HG03457 (cell line): ENCODE measurements around the gene TCOF1.

Source experiments
- ATAC-seq: cut with Tn5 transposase; IDR thresholded peaks from one replicate; pipeline ENCODE4 v1.9.1; 2021; ENCODE audit warnings: moderate number of reproducible peaks; ENCODE audit not compliant: unreplicated experiment

Gene TCOF1

DNA sequence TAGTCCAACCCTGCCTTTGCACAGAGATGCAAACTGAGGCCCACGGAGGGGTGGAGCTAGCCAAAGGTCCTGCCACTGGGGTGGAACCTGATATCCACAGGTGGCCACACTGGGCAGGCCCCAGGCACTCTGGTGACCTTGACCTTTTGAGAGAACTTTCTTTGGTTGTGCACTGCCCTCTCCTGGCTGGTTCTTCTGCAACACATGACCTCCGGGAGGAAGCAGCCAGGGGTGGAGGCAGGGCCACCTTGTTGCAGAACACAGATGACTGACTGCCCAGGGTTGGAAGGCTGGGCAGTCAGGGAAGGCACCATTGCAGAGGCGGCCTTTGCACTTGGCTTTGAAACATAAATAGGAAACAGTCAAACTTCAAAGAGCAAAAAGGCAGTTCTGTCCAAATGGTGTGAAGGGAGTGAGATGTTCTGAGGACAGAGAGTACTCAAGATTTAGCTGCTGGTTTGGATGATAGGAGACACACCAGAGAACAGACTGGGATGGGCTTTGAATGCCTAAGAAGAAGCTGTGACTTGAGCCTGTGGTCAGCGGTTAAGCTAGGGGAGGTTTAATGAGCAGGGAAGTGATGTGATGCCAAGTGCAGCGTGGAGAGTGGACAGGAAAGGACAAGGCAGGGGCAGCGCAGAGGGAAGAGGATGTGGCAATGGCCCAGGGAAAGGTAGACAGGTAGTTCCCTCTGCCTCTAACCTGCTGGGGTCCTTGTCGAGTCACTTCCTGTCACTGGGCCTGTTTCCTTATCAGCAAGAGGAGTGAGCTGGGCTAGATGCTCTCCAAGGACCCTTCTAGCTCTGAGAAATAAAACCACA is 6.8 kb upstream of the TCOF1 start:
- ATAC-seq: no peak

DNA sequence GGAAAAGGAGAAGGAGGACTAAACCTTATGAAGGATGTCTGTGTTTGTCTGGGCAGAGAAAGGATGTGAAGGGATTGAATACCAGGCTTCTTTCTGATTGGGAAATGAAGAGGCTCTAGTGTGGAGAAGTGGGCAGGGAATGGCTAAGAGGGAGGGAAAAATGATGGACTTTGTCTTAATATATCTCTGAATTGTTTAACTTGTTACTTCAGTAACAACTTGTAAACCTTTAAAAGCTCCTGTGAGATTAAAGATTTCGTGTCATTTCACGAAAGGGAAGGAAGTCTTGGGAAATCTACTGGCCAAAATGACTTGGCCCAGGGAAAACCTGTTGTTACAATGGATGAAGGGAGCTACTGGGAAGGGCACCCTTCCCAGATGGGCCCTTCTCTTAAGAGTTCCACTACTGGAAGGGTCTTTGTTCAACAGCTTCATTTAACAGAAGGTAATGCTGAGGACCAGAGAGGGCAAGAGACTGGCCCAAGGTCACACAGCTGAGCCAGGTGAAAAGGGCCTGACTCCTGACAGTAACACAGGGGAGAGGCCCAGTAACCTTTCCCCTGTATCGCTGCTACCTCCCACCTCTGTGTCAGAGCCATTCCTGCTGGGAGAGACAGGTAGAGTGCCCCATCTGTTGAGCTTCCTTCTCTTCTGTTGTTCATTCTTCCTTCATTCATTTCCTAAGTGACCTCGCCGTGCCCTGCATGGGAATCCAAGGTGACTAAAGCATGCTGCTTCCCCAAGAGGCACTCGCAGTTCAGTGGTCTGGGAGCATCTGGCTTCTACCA is 5.1 kb upstream of the TCOF1 start:
- no peak for ATAC-seq

DNA sequence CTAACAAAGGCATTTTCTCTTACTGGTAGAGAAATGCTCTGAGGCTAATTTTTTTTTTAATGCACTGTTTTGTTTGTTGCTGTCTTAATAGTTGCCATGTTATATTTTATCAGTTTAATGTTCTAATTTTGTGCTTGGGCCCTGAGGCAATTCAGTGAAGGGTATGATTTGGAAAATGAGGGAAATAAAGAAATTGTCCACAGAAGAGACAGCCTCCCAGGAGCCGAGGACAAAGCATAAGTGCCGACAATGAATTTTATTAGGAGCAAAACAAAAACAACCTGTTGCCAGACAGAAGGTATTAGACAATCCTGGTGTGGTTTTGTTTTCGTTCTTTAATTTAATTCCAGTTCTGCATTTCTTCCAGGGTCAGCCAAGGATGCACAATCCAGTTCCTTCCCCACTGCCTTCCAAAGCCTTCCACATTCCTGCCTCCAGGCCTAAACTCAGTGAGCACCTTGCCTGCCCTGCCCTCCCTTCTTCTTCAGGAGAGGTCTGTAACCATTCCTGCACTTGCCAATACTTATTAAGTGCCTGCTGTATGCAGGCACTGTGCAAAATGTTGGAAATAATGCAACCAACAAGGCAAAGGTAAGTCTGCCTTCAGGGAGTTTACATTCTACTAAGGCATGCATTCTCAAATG is 4.3 kb upstream of the TCOF1 start:
- ATAC-seq: no peak

DNA sequence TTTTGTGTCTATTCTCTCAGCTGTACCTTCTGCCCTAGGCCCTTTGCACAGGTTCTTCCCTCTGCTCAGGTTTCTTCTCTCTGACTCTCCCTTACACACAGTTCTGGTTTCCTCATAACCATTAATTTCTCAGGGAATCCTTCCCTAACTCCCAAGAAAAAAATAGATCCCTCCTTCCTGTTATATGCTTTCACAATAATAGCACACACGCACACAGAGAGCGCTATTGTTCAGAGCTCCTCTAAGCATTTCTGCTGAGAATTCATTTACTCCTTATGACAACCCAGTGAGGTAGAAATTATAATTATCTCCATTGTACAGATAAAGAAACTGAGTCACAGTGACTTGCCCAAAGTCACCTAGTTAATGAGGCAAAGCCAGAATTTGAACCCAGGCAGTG is 1.7 kb upstream of the TCOF1 start:
- no peak for ATAC-seq

DNA sequence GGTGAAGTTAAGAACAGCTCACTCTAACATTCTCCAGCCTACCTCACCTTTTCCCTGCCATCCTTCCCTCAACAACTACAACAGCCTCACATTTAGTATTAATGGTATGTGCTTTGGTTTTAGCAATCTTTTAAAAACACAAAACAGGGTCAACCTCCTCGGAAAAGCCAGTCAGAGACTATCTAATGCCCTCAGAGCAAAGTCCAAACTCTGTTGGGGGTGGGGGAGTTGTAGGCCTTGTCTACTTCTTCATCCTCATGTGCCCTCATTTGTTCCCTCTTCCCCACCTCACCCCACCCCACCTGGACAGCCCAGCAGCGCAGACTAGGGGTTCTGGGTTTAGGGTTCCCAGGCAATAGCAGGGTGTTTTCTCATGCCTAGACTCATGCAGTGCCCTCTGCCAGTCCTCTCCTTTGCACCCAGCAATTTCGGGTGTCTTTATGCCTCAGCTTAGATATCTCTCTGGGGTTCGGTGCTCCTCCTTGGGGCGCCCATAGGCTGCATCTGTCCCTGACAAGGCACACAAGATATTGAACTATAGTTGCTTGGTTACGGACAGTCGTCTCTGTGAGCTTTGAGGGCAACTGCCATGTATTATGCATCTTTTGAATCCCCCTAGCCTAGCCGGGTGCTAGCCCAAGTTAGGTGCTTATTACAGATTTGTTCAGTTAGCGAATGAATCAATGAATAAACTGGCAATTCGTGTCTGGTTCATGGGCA is 762 bp upstream of the TCOF1 start:
- ATAC-seq: no peak

DNA sequence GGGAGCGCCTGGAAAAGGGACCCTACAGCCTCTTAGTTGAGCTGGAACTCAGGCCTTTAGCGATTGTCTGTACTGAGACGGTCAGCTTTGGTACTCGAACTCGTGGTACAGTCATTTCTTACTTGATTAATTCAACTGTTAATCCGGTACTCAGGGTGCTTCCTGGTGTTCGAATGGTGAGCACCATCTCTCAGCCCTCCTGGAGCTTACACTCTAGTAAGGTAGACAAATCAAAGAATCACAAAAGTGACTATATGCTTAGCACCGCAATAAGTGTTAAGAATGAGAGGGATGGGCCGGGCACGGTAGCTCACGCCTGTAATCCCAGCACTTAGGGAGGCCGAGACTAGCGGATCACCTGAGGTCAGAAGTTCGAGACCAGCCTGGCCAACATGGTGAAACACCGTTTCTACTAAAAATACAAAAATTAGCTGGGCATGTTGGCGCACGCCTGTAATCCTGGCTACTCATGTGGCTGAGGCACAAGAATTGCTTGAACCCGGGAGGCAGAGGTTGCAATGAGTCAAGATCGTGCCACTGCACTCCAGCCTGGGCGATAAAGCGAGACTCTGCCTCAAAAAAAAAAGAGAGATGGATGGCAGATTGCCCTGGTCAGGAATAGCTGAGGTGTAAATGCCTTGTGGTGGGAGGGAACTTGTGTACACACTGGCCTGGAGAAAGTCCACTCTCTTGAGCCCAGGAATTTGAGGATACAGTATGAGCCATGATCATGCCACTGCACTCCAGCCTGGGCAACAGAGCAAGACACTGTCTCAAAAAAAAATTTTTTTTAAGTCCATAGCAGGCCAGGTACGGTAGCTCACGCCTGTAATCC is 981 bp downstream of the TCOF1 start:
- no peak for ATAC-seq

DNA sequence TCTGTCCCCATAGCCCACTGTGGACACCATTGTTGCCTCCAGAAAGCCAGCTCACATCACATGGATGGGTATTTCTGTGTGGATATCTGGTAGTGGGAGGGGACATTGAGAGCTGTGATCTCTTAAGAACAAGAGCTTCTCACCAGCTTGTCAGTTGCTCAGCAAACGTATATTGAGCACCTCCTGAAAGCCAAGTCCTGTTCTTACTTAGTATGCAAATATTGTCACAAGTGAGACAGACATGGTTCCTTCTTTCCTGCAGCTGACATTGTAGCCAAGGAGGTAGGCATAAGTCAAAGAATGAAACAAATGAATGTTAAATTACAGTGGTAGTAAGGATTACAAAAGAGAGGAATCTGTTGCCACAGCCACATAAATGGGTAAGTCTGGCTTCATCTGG is 3.8 kb downstream of the TCOF1 start:
- no peak for ATAC-seq

DNA sequence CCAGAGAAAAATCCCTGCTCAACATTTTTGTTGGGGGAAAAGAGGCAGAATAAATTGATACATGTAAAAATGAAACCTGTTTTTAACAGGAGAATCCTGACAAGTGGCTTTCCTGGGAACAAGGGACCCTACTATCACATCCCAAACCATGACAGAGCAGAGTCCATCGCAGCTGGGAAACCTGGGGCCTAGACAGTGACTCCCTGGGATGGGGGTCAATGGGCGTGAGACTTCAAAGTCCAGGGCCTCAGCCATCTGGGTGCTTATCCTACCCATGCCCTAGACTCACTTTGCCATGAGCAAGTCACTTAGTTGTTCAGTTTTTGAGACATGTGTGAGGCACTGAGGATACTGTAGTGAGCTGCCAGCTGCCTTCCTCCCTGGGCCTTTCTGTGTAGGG is 5.7 kb downstream of the TCOF1 start:
- ATAC-seq: no peak

DNA sequence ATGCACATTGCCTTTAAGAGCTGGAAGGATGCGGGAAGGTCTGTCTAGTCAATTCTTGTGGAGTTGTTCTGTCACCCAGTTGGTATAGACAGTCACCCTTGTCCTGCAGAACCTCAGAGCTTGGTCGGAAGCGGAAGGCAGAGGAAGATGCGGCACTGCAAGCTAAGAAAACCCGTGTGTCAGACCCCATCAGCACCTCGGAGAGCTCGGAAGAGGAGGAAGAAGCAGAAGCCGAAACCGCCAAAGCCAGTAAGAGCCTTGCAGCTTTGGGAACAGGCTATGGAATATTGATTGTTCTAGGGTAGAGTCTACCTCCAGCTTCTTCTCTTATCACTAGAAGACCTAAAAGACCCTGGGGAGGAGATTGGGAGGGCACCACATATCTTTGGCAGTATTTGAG is 6.5 kb downstream of the TCOF1 start:
- ATAC-seq: no peak

DNA sequence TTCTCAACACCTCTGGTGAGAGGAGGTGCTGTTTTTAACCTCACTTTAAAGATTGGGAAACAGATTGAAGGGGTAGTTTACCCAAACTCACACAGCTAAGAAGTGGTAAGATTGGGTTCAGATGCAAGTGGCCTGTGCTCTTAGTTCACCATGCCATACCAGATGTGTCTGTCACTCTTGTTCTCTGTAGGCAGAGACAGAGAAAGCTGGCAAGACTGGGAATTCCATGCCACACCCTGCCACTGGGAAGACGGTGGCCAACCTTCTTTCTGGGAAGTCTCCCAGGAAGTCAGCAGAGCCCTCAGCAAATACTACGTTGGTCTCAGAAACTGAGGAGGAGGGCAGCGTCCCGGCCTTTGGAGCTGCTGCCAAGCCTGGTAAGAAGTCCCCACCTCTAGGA is 11.0 kb downstream of the TCOF1 start:
- no peak for ATAC-seq

GRCh38 chr5:150372639-150373038 is 15.1 kb downstream of the TCOF1 start:
- no peak for ATAC-seq

DNA sequence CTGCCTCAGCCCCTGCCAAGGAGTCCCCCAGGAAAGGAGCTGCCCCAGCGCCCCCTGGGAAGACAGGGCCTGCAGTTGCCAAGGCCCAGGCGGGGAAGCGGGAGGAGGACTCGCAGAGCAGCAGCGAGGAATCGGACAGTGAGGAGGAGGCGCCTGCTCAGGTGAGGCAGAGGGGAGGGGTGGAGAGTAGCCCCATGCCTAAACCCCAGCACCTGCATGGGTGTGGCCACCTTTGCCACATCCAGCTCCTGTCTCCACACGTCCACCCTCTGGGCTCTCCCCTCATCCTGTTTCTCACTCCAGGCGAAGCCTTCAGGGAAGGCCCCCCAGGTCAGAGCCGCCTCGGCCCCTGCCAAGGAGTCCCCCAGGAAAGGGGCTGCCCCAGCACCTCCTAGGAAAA is 17.2 kb downstream of the TCOF1 start:
- no peak for ATAC-seq

DNA sequence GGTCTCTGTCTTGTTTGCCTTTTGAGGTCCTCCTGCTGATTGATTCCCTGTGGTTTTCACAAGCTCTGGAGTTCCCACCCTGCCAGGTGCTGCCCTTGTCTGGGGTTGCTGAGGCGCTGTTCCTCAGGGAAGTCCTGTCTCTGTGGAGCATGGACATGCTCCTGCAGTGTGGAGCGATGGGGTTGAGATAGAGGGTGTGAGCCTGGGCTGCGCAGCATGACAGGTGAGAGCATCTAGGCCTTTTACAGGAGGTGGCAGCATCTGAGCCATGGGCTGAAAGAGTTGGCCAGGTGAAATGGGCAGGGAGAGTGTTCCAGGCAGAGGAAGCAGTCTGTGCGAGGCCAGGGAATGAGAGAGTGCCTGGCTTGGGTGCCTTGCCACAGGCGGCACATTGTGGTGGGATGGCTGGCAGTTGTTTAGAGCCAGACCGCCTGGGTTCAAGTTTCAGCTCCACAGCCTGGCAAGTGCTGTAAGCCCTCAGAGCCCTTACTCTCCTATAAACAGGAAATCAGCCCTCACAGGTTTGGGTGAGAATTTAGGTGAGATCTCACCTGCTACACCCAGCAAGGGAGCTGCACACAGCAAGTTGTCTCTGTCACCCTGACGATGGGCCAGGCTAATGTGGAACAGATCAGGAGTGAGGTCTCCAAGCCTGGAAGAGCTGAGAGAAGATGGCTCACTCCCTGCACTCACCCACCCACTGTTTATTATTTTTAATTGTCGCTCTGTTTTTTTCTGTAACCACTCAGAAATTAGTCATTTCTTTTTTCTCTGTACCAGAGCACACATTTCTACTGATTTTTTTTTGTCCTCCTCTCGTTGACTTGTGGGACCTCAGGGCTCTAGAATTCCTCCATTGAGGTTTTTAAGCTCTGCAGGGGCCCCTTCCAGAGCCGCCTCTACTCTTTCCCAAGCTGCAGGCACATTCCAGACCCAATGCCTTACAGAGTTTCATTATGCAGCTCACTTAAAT is 19.6 kb downstream of the TCOF1 start:
- no peak for ATAC-seq

GRCh38 chr5:150377964-150378694 is 20.6 kb downstream of the TCOF1 start:
- no peak for ATAC-seq

DNA sequence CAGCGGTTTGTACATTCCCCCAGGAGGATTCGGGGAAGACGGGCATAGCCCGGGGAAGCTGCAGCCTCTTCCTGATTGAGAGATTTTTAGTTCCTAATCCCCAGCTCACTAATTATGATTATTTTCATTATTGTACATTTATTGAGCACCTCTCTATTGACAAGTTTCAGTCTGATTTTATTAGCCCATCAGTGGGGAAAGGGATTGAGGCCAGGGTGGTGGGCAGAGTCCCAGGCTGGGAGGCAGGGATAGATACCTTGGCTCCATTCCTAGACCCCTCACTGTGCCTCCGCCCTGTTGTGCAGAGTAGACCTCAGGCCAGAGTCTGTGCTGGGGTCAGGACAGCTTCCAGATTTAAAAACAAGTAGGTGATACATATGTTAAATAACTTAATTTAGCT is 27.2 kb downstream of the TCOF1 start:
- no peak for ATAC-seq

DNA sequence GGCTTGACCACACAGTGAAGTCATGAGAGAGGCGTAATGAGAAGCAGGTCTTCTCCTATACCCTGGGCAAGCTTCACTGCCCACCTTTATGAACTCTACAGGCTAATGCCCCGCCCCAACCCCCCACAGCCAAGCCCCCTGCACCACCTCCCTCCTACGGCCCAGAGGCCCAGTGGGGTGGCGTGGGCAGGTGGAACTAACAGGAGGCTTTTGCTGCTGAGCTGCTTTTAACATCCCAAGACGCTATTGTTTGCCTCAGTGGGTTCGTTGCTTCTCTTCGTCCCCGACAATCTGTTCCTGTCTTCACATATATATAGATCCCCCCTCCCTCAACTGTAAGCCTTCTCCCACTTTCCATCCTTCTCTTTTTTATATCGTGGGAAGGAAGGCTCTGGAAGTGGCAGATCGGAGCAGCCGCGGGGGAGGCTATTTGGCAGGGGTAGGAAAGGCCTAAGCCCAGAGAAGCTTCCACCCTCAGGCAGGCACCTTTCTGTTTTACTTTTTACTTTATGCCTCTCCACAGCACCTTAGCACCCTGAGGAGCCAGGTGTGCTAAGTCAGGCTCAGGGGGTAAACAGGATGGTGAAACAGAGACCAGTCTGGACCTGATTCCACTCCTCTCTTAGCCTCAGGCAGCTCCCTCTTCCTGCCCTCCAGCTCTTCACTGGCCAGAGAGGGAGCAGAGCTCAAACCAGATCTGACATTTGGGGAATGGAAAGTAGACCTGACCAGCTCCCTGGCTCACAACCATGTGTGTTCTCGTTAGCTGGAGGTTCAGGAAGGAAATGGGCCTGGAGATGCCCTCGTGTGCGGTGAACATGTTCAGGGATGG is 28.7 kb downstream of the TCOF1 start:
- no peak for ATAC-seq

DNA sequence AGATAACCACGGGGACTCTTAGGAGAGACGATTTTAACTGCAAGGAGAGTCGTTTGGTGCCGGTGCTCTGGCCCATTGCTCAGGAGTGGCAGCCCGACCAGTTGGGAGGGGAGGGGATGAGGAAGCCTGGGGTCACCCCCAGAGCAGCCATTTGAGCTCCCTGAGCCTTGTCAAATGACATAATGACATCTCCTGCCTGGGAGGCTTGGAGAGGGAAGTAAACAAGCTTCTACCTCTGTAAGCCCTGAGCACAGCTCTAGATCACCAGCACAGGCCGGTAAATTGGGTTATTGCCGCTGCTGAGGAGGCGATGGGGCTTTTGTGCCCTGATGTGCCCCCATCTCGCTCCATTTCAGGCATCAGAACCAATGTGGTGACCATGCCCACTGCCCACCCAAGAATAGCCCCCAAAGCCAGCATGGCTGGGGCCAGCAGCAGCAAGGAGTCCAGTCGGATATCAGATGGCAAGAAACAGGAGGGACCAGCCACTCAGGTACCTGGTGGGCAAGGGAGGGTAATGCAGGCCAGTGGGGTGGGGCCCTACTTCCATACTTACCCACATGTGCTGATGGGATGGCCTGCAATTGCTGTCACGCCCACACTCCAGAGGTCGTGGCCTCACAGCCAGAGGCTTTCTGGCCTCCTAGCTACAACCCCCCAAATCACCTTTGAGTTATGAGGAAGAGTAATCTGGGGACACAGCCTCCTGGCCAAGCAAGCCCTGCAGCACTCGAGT is 32.2 kb downstream of the TCOF1 start:
- ATAC-seq: no peak
